GM18520 (cell line): Measurements from ENCODE around the gene DENND1A.
"Not testable (repeated sequence)": the region's sequence is repeated elsewhere in the genome, so short reads cannot be mapped to it uniquely, and the experiment has no call there.

Experiments
- ATAC-seq: cut with Tn5 transposase; IDR thresholded peaks from one replicate; pipeline ENCODE4 v1.9.1; 2021; ENCODE audit not compliant: unreplicated experiment

Gene DENND1A

DNA sequence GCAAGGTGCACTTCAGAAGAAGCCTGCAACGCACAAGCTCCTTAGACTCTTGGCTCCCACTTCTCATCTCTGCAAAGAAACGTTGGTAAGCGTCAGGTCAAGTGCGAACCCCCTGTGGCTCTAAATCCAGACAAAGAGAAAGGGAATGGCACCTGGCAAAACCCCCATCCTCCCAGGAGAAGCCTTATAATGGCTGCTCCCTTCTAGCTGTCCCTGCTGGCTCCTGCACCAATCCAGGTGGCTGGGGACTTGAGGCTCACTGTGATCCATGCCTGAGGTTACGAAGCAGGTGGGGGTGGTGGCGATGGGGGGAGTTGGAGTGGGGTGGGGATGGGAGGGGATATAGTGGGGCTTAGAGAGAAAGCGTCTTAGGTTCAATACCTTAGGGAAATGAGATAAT is 272.8 kb downstream of the DENND1A start:
- ATAC-seq, result no peak

GRCh38 chr9:123656565-123656964 is 273.4 kb downstream of the DENND1A start:
- ATAC-seq, result no peak

DNA sequence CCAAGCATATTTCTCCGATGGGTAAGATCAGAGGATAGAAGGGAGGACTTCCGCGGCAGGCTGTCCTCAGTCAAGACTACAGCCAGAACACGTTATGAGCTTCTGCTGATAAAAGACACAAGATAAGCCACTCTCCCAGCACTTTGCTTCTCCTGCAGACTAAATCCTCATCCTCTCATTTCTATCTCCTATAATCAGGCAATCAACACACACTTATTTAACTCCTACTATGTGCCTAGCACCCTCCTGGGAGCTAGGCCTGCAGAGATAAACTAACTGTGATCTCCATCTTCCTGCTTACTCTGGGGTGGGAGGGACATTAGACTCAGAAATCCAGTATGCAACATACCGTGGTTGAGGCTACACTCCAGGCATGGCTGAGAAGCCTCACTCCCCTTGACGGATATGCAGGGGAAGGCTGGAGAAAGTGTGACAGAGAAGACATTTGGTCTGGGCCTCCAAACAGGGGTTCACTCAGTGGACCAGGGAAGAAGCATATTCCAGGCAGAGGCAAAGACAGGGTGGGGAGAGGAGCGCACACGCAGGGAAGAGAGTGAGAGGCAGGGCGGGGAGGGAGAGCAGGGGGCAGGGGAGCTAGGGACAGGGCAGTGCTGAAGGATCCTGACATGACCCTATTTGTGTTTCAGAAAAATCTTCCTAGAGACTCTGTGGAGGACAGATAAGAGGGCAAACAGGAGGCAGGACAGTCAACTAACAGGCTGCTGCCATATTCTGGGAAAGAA is 274.1 kb downstream of the DENND1A start:
- no peak for ATAC-seq

- no peak for ATAC-seq
Measured at GRCh38 chr9:123654994-123655637, 274.8 kb downstream of the DENND1A start.

- ATAC-seq, result no peak
Measured at GRCh38 chr9:123654218-123654993, 275.5 kb downstream of the DENND1A start.

DNA sequence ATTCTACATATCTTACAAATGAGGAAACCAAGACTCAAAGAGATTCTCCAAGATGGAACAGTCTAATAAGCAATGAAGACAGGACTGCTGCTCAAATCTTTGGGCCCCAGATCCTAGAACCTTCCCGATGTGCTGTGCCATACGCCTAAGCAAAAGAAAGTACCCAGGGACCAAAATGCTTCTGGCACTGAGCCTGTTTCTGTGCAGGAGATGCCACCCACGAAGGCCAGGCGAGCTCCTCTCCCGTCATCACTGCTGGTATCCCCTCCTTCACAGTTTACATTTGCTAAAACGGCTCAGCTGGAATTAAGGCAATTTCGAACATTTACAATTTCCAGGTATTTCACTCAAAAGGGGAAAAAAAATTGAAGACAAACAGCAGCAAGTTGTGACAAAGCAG is 277.5 kb downstream of the DENND1A start:
- no peak for ATAC-seq

DNA sequence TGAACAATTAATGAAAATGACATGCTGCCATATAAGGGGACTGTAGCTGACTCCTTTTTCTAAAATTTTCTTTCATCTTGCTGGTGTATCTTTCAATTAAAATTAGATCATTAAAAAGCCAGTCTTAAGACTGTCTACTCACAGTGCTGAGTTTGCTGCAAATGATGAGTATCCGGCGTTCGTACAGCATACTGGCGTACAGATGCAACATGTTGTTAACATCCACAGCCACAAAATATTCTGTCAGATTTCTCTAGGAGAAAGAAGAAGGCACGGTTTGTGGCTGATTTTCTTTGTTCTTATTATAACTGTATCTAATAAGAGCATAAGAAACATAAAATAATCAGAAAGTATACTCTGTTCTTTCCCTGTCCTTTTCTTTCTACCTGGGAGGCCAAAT is 278.1 kb downstream of the DENND1A start:
- ATAC-seq, result no peak

GRCh38 chr9:123651273-123651672 is 278.7 kb downstream of the DENND1A start:
- ATAC-seq, result no peak

DNA sequence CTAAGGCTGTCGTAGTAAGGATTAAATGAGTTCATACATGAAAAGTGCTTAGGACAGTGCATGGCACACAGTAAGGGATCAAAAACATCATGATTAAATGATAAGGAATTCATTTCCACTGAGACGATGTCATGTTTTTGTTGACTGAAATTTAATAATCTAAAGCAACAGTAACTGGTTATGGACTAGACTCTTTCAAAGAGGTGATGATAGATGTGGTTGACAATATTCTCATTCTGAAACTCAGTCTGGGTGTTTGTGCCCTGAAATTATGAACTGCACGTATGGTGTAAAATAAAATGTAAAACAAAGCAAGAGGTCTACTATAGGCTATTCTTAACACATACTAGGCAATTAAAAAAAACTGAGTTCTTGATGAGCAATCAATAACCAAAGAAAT is 280.0 kb downstream of the DENND1A start:
- no peak for ATAC-seq

GRCh38 chr9:123647145-123647544 is 282.8 kb downstream of the DENND1A start:
- no peak for ATAC-seq

DNA sequence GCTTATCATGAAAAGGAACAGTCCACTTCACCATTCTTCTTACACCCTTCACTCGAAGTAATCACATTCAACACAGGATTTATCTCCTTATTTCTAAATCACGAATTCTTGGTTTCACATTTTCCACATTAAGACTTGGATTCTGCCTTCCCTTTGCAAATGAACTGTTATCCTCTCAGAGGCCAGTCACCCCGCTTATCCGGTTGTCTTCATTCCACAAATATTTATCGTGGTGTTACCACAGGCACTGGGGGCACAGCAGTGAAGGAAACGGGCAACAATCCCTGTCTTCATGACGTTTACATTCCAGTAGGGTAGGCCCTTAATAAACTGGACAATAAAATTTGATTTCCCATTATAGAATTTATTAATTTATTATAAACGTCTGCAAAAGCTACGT is 284.2 kb downstream of the DENND1A start:
- no peak for ATAC-seq

GRCh38 chr9:123645126-123645525 is 284.8 kb downstream of the DENND1A start:
- no peak for ATAC-seq

DNA sequence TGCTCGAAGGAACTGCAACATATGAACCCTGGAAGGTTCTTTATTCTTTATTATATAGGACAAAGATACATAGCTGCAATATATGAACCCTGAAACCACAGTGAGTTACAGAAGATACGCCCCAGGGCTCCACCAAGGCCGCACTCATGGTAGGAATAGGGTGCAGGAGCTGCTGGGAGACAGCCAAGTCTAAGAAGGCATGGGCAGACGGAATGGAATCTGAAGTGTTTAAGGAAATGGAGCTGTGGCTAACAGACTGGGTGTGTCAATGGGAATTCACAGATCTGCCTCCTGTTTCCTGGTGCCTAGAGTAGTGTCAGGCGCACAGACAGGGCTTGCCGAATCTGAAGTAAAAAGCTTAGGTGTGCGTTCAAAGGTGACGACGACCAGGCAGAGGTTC is 286.4 kb downstream of the DENND1A start:
- no peak for ATAC-seq

DNA sequence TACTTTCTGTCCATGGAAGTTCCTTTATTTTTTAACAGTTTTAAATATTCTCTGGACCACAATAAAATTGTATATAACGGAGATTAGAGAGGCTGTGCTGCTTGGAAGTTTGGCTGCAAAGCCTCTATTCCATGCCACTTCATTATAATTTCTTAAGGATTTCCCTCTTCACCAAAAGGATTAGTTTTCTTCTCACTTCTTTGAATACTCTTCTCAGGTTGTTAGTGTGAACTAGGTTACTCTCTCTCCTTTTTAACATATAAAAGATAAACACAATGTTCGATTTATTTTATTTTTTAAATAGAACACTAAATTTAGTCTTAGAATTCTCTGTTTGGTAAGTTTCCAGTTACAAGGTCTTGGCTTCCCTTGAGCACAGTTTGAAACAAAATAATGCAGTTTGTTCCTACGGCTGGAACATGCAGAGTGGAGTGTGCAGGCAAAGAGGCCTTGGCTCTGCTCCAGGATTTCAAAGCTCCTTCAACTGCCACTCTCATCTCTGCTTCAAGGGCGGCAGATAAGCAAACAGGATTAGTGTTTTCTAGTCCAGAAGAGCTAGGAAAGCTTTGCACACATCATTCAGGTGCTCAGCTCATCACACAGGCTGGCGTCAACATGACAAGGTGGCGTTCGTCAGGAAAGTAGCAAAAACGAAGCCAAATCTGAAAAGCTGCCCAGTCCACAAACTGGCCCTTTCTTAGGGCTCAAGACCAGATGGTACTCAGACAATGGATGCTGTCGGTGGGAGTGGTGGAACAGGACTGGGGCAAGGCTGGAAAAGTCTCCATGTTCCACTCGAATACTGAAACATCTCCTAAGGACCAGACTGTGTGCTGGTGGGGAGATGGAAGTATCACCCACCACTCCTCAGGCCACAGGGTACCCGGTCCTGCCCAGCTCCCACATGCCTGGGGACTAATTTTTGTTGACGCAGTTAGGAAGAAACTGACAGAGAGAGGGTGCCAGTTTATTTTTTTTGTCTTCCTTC is 287.3 kb downstream of the DENND1A start:
- ATAC-seq, result no peak

- ATAC-seq, result no peak
Measured at GRCh38 chr9:123640792-123641222, 289.1 kb downstream of the DENND1A start.

- ATAC-seq, result no peak
Measured at GRCh38 chr9:123639743-123640142, 290.2 kb downstream of the DENND1A start.

GRCh38 chr9:123637945-123638634 is 291.8 kb downstream of the DENND1A start:
- ATAC-seq, result no peak

GRCh38 chr9:123637606-123637944 is 292.4 kb downstream of the DENND1A start:
- ATAC-seq, result no peak

DNA sequence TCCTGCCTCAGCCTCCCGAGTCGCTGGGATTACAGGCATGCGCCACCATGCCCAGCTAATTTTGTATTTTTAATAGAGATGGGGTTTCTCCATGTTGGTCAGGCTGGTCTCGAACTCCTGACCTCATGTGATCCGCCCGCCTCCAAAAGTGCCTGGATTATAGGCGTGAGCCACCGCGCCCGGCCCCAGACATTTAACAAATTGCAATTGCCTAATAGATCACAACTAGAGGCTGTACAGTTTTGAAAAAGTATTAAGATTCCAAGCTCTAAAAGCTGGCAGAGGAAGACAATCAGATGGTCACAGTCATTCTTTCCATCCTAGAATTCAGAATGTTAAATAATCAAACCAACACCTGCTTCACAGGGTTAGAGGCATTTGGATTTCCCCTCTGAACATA is 293.1 kb downstream of the DENND1A start:
- ATAC-seq, result not testable (repeated sequence)

GRCh38 chr9:123631862-123632261 is 298.1 kb downstream of the DENND1A start:
- ATAC-seq, result no peak
